ENCODE data around the gene FAM111A. TPM values are rescaled to one million over a fixed set of nuclear protein-coding genes. Genes with fewer than 3 reads are reported as not detected.

Gene FAM111A, protein sequence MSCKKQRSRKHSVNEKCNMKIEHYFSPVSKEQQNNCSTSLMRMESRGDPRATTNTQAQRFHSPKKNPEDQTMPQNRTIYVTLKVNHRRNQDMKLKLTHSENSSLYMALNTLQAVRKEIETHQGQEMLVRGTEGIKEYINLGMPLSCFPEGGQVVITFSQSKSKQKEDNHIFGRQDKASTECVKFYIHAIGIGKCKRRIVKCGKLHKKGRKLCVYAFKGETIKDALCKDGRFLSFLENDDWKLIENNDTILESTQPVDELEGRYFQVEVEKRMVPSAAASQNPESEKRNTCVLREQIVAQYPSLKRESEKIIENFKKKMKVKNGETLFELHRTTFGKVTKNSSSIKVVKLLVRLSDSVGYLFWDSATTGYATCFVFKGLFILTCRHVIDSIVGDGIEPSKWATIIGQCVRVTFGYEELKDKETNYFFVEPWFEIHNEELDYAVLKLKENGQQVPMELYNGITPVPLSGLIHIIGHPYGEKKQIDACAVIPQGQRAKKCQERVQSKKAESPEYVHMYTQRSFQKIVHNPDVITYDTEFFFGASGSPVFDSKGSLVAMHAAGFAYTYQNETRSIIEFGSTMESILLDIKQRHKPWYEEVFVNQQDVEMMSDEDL
- 52.8 and 62.5 TPM in 2 replicates for total RNA-seq

DNA sequence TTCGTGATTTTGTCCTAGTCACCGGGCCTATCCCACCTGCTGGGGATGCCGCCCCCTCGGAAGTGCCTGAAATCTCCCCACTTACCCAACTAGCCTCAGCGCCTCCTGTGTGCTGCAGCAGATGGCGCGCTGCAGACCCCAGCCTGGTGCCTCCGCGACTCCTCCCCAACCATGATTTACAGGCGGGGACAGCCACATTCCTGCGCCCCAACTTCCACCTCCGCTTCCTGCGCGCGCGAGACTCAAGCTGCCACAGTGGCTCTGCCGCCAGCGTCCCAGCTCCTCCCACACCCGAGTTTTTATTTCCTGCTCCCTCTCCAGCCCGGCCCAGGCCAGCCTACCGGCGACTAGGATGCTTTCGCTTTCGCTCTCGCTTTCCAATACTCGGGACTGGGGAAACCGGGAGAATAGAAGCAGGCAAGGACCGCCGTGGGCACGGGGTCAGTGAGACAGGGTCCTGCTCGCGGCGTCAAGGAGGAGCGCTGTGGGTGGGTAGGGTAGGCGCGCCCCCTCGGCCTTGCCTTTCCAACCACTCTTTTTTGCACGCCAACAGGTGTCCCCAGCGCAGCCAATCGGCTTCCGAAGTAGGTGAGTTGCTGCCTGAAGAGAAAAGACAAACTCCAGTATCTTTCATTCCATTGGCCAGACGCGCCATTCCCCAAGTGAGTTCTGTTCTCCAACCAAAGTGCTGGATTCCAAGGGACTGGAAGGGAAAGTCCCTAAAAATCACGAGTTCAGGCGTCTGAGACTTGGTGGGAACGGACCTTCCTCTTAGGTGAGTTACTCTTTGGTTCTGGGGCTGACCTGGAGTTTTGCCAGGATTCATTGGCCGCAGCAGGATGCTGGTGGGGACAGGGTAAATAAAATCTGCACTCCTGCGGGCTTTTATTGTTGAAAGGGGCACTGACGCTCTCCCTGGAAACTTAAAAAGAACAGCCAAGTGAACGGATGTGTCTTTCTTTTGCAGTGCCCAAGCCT lies at the start of gene FAM111A:
FAM111A (plus strand) TSS at position 327 of the 978 bp plus-strand sequence. CDS start 6,017 bp downstream, outside the sequence.

DNA sequence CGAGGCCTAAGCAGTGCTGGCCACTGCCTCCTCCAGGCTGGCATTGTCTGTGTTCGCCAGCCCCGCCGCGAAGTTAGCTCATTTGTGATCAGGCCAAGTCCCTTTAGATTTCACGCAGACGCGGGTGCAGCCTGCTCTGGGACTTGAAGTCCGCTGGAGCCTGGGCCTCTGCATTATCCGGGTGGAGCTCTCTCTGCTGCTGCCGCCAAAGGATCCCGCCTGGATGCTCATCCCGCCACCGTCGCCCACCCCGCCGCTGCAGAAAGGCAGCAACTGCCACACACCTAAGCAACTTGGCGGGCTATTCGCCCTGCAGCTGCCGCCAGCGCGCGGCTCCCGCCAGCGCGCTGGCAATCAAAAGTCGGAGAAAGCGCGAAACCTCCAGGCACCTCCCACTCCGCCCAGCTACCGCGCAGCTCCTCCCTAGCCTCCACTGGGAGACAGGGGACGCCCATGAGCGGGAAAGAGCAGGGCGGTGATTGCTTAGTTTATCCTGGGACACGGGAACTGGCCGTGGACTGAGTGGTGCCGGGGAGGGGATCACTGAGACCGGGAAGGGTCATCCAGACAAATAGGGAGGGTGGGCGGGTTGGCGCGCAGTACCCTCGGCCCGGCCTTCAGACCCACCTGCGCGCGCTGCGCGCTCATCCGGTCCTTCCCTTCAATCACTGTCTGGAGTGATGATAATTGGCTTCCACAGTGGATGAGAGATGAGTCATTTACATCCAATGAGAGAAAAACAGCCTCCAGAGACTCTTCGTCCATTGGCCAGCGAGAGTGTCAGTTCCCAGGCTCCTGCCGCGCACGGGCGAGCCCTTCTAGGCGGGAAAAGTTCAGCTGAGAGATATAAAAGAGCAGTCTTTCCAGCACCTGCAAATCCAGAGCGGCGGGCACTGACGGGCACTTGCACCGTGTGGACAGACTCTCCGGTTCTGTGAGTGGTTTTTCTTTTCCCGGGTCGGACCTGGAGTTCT lies 36.0 kb upstream of the FAM111A start, which contains the start of gene FAM111B:
FAM111B (plus strand) TSS at position 875 of the 974 bp plus-strand sequence. CDS start 2,389 bp downstream, outside the sequence.

DNA sequence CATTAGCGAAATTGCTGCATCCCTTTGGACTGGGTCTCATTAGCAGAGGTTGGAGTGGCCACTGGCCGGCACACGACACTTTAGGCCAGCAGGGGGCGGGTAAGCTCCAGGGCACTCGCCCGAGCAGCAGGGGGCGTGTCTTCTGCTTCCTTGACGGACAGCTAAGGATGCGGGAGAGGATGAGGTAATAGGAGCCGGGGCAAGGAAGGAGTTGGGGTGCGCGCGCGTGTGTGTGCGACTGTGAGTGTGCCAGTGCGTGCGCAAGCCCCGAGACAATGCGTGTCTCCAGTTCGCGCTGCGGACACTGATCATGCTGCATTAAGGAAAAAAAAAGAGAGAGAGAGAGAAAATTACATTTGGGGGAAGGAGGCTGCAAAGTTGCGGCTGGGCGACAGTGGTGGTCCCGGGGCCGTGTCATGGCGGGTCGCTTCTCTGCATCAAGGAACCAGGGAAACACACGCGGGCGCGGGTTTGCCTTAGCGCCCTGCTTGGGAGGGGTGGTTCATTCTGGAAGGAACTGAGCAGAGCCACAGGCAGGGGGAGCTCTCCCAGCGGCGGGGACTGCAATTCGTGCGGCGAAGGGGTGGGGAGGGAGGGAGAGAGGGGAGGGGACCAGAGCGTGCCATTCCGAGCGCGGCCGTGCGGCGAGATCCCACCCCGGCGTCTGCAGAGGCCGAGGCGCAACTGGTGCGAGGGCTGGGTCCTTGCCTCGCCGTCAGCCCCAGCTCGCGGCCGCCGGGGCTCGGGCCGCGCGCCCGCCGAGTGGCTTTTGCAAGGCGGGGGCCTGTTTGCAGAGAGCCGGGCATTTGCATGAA lies 29.1 kb downstream of the FAM111A start, which contains the start of gene DTX4:
DTX4 (plus strand) TSS at position 625 of the 815 bp plus-strand sequence. CDS start 464 bp downstream, outside the sequence.

Other genes starting within 250 kb of the FAM111A start
- 0.37 and 0.53 TPM in 2 replicates for gene GLYATL1, start 203.4 kb upstream of the FAM111A start, total RNA-seq
- gene GLYATL1B, start 56.5 kb upstream of the FAM111A start, total RNA-seq, result not detected in 2 replicates
- gene FAM111B, start 35.6 kb upstream of the FAM111A start, total RNA-seq, result 6.4 and 20.6 TPM in 2 replicates
- 4.8 and 5.0 TPM in 2 replicates for gene DTX4, start 29.3 kb downstream of the FAM111A start, total RNA-seq
- under 0.01 TPM in 1 of 2 replicates, not detected in the other for gene MPEG1, start 70.1 kb downstream of the FAM111A start, total RNA-seq
- gene OR5AN1, start 216.0 kb downstream of the FAM111A start, total RNA-seq, result not detected in 2 replicates

Data from aortic smooth muscle cell (primary cell).